ENCODE data around the gene NAA50. TPM values are rescaled to one million over a fixed set of nuclear protein-coding genes. Genes with fewer than 3 reads are reported as not detected.

Gene NAA50
- 10 to 100 TPM; 20.8 to 76.7 (median 46.0) TPM for polyA plus RNA-seq

DNA sequence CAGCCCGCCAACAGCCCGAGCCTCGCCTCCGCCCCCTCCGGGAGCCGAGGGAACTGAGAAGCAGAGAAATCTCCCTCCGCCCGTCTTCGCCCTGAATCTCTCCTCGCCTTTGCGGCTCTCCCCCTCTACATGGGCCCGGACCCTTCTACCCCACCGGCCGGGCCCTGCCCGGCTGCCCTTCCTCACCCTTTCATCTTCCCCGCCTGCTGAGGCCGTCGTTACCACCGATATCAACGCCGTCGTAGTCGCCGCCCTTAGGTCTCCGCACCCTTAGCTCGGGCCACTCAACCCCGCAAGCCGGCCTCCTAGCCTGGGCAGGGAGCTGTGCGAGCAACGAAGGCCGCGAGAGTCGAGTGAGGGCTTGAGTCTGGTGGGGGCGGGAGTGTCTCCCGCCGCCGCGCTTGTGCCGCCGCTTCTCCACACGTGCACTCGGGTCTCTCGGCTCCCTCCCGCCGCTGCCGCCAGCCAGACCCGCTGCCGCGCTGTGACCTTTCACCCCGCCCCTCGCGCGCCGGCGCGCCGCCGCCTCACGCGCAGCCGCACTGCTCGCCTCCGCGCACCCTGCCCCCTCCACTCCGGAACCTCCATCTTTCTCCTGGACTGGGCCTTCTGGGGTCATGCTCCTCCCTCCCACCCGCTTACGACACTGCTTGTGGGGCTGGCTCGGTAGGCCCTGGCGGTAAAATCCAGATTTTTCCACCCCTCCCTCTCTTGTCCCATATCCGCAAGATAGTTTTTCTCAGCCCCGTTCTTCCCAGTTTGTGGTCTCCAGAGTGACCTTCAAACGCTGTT is at the start of gene NAA50:
Gene NAA50 (minus strand): TSS at position 494 of the 792 bp plus-strand sequence. CDS start 300 bp downstream, at position 194.
- H3K27ac ChIP-seq (ENCODE audit: low read depth, low read length), result peak within 1 kb of the TSS; percentile 100
- 0 to 1% (median 0%) methylated on average over 54 to 72 of the region's 72 CpGs for WGBS, 3 donors

GRCh38 chr3:113795693-113796092 is 49.6 kb upstream of the NAA50 start:
- WGBS, 3 donors, result 83 to 92% (median 87%) methylated on average over 4 of the region's 4 CpGs

GRCh38 chr3:113794526-113794925 is 48.5 kb upstream of the NAA50 start:
- H3K27ac ChIP-seq (ENCODE audit: low read depth, low read length), result no peak overlapping the region
- WGBS, 3 donors, result 79 to 95% (median 86%) methylated on average over 4 of the region's 4 CpGs

More at GRCh38 chr3:113795693-113796092, 49.6 kb upstream of the NAA50 start:
- no peak overlapping the region for H3K27ac ChIP-seq (ENCODE audit: low read depth, low read length)

GRCh38 chr3:113791381-113791780 is 45.3 kb upstream of the NAA50 start:
- H3K27ac ChIP-seq (ENCODE audit: low read depth, low read length), result no peak overlapping the region

- 47 to 82% (median 50%) methylated on average over 4 of the region's 4 CpGs for WGBS, 3 donors
- no peak overlapping the region for H3K27ac ChIP-seq (ENCODE audit: low read depth, low read length)
These were observed 37.9 kb upstream of the NAA50 start for GRCh38 chr3:113783980-113784379.

- no peak overlapping the region for H3K27ac ChIP-seq (ENCODE audit: low read depth, low read length)
These were observed 37.4 kb upstream of the NAA50 start for GRCh38 chr3:113783463-113783862.

GRCh38 chr3:113776564-113776963 is 30.5 kb upstream of the NAA50 start:
- 64 to 94% (median 90%) methylated on average over 3 of the region's 3 CpGs for WGBS, 3 donors
- H3K27ac ChIP-seq (ENCODE audit: low read depth, low read length), result no peak overlapping the region

- no peak overlapping the region for H3K27ac ChIP-seq (ENCODE audit: low read depth, low read length)
- 95 to 97% (median 97%) methylated on average over 1 of the region's 1 CpG for WGBS, 3 donors
These were observed 29.5 kb upstream of the NAA50 start for GRCh38 chr3:113775516-113775915.

DNA sequence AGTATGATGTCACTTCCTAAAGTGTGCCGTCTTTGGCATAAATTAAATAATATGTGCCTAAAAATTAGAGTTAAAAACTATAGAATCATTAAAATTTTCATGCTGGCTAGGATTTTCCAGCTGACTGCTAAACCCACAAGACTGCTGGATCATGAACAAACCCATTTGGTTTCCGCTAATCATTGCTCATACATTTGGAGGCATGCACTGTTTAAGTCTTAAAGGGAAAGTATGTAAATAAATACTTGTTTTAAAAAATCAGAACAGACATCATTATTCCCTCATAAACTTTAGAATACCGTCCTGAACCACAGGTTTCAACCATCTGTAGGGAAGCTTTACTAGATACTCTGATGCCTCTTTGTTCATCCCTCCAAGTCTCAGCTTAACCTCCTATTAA is 27.3 kb upstream of the NAA50 start:
- WGBS, 3 donors, result 68 to 78% (median 78%) methylated on average over 3 of the region's 3 CpGs
- H3K27ac ChIP-seq (ENCODE audit: low read depth, low read length), result no peak overlapping the region

DNA sequence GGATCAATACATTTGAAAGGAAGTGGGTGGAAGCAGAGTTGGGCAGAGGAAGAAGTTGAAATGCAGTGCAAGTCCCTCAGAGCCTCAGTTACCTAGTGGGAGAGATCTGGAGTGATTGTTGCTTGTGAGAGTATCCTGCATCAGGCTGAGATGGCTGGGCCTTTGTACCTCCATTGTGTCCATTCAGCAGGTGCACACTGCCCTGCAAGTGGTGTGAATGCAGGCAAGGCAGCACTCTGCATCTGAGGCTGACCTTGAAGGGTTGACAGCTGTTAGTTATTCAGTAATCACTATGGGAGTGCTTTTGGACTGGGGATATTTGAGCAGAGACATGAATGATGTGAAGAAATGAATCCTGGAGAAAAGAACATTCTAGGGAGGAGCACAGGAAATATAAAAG is 25.9 kb upstream of the NAA50 start:
- no peak overlapping the region for H3K27ac ChIP-seq (ENCODE audit: low read depth, low read length)

GRCh38 chr3:113769551-113769950 is 23.5 kb upstream of the NAA50 start:
- H3K27ac ChIP-seq (ENCODE audit: low read depth, low read length), result no peak overlapping the region

GRCh38 chr3:113764698-113765097 is 18.6 kb upstream of the NAA50 start:
- no peak overlapping the region for H3K27ac ChIP-seq (ENCODE audit: low read depth, low read length)
- 83 to 98% (median 97%) methylated on average over 2 of the region's 2 CpGs for WGBS, 3 donors

- 97 to 100% (median 100%) methylated on average over 1 of the region's 1 CpG for WGBS, 3 donors
- H3K27ac ChIP-seq (ENCODE audit: low read depth, low read length), result no peak overlapping the region
These were observed 12.5 kb upstream of the NAA50 start for GRCh38 chr3:113758389-113759024.

- H3K27ac ChIP-seq (ENCODE audit: low read depth, low read length), result no peak overlapping the region
- WGBS, 3 donors, result 70 to 90% (median 70%) methylated on average over 5 of the region's 5 CpGs
These were observed 8.6 kb upstream of the NAA50 start for GRCh38 chr3:113754494-113755159.

GRCh38 chr3:113753376-113753985 is 7.4 kb upstream of the NAA50 start:
- WGBS, 3 donors, result 75 to 84% (median 76%) methylated on average over 4 of the region's 4 CpGs
- no peak overlapping the region for H3K27ac ChIP-seq (ENCODE audit: low read depth, low read length)

- no peak overlapping the region for H3K27ac ChIP-seq (ENCODE audit: low read depth, low read length)
These were observed 5.1 kb upstream of the NAA50 start for GRCh38 chr3:113751141-113751540.

DNA sequence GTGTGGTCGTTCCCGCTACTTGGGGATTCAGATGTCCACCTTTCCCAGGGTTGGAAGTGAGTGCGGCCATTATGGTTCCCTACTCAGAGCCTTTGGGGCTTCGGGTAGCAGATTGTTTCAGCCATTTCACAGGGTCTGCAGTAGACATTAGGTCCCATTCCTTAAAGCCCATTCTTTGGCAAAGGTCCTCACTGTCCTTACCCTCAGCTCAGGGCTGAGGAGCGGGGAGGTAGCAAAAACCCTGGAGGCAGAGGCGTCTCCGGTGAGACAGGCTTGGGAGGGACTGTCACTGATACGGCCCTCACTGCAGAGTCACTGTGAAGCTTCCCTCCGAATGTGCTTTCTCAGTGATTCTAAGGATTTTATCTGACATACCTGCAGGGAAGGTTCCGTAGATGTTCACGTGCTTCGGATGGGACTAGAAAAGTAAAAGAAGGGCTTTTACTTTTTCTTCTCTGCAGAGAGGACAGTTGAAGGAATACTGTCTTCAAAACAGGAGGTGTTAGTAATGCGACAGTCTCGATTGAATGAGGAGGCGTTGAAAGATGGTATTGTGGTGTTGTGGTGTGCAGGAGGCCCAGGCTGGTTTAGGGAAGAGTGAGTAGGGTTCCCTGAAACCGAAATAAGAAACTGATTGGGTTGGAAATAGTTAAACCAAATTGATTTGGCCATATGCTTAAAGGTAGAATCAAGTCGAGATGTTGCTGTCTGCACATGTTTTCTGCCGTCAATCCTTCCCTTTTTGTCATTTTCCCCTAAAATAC is 1.4 kb upstream of the NAA50 start:
- WGBS, 3 donors, result 2 to 3% (median 2%) methylated on average over 18 of the region's 18 CpGs
- peak overlapping the region; percentile 17 for H3K27ac ChIP-seq (ENCODE audit: low read depth, low read length)

- WGBS, 3 donors, result 0 to 1% (median 0%) methylated on average over 33 to 34 of the region's 34 CpGs
- H3K27ac ChIP-seq (ENCODE audit: low read depth, low read length), result peak within 1 kb of the TSS; percentile 100
These were observed 666 bp upstream of the NAA50 start, which contains the start of gene ATP6V1A for GRCh38 chr3:113746548-113747282. TSS of gene ATP6V1A (plus strand) at chr3:113747035. CDS start at chr3:113778754, 31,719 bp downstream.
